ENCODE measurements around the gene DPH5.
"Not testable (repeated sequence)": the region's sequence is repeated elsewhere in the genome, so short reads cannot be mapped to it uniquely, and the experiment has no call there.

DPH5 gene

DNA sequence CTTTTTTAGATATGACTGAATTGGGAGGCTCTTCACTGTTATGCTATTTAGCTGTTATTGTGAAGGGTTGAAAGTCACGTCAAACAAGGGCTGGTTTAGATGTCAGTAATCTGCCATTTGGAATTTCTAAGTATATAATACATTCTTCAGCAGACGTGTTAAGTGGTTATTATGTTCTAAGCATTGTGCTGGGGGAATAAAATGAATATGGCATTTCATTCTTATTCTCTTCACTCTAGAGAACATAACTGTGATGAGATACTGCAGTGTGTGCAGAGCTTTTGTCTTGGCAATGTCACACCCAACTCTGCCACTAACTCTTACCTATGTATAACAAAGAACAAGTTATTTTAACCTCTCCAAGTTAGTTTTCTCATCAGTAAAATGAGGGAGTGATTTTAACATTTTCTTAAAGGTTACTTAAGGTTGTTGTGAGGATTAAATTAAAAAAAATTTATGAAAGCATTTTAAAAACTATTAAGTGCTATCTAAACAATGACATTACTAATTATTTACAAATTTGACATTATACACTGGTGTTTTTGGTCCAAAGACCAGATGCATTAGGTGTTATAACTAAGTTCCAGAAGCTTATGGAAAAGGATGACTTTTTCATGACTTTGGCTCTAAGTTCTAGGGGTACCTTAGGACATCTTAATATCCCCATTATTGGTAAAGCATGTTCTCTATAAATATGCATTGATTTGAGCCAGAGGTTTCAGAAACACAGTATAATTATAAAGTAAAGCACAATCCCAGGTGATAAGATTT is 71.4 kb downstream of the DPH5 start:
- TF ChIP-seq, protein P1, sequence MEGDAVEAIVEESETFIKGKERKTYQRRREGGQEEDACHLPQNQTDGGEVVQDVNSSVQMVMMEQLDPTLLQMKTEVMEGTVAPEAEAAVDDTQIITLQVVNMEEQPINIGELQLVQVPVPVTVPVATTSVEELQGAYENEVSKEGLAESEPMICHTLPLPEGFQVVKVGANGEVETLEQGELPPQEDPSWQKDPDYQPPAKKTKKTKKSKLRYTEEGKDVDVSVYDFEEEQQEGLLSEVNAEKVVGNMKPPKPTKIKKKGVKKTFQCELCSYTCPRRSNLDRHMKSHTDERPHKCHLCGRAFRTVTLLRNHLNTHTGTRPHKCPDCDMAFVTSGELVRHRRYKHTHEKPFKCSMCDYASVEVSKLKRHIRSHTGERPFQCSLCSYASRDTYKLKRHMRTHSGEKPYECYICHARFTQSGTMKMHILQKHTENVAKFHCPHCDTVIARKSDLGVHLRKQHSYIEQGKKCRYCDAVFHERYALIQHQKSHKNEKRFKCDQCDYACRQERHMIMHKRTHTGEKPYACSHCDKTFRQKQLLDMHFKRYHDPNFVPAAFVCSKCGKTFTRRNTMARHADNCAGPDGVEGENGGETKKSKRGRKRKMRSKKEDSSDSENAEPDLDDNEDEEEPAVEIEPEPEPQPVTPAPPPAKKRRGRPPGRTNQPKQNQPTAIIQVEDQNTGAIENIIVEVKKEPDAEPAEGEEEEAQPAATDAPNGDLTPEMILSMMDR (IDR thresholded peaks at IDR 0.05; ENCODE audit: insufficient read depth, low read depth, low read length, missing control alignments), result no peak

DNA sequence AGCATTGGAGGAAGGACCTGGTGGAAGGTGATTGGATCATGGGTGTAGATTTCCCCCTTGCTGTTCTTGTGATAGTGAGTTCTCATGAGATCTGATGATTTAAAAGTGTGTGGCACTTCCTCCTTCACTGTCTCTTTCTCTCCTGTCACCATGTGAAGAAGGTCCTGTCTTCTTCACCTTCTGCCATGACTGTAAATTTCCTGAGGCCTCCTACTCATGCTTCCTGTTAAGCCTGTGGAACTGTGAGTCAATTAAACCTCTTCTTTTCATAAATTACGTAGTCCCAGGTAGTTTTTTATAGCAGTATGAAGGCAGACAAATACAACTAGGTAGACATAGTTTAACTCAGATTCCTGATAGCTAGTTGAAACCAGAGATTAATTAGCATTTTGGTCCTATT is 72.6 kb downstream of the DPH5 start:
- H3K4me3 ChIP-seq (ENCODE audit: low read length), result not testable (repeated sequence)
- peak; percentile 78 for DNase-seq (ENCODE audit: low read depth)

More for the DNA sequence above, 71.4 kb downstream of the DPH5 start:
- no peak overlapping the region for H3K4me3 ChIP-seq (ENCODE audit: low read length)
- no peak for DNase-seq (ENCODE audit: low read depth)

DNA sequence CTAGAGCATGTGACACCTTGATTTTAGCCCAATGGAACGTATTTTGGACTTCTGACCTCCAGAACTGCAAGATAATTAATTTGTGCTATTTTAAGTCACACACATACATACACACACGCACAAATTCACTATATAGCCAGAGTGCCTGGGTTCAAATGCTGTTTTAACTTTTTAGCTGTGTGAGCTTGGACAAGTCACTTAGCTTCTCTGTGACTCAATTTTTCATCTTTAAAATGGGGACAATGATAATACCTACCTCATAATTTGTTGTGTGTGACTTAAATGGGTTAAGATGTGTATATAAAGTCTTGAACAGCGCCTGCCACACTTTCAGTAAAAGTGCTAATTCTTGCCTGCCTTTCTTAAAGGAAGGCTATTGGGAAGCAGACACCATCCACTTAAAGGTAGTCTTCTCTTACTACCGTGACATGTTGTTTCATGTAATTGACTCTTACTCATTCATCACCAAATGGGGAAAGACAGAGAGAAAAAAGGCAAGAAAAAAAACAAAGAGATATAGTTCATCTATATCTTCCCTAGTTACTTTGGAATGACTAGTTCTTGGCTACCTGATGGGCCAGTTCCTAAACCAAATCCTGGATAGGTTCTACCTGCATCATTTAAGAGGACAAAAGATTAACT is 73.4 kb downstream of the DPH5 start:
- H3K4me3 ChIP-seq (ENCODE audit: low read length), result no peak overlapping the region
- TF ChIP-seq, protein P1 (IDR thresholded peaks at IDR 0.05; ENCODE audit: insufficient read depth, low read depth, low read length, missing control alignments), result no peak
- peak; percentile 51 for DNase-seq (ENCODE audit: low read depth)

DNA sequence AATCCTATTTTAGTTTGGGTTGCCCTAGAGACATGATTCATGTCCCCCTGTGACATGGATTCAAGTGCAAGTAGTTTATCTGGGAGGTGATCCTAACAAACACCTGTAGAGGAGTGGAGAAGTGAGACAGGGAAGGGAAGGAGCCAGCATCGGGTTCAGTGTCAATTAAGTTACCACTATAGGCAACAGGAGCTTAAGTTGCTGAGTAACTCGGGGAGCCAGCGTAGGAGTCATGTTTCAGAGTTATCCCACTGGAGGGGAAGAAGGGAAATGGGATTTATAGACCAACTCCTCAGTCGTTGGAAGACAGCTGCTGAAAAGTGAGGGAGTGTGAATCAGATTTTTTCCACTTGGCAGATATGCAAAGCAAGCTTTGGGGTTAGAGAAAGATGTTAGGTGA is 74.8 kb downstream of the DPH5 start:
- TF ChIP-seq, protein P1 (IDR thresholded peaks at IDR 0.05; ENCODE audit: insufficient read depth, low read depth, low read length, missing control alignments), result no peak
- DNase-seq (ENCODE audit: low read depth), result peak; percentile 9
- no peak overlapping the region for H3K4me3 ChIP-seq (ENCODE audit: low read length)

DNA sequence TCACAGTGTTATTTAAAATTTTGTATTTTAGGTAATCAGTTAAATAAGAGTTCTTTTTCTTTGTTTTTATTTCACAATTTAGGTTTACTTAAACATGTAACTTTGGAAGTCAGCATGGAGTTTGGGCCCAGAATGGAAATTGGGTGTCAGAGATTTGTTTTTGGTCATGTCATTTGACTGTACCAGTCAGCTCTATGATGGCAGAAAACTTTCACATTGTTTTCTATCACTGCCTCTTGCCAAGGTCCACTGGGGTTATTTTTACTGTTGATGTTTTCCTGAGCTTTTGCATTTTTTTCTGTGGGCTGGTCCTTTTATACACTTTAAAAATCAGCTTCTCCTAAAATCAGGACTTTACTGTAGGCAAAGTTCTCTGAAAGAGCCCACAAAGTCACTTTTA is 75.2 kb downstream of the DPH5 start:
- H3K4me3 ChIP-seq (ENCODE audit: low read length), result no peak overlapping the region
- TF ChIP-seq, protein P1 (IDR thresholded peaks at IDR 0.05; ENCODE audit: insufficient read depth, low read depth, low read length, missing control alignments), result no peak
- DNase-seq (ENCODE audit: low read depth), result no peak

DNA sequence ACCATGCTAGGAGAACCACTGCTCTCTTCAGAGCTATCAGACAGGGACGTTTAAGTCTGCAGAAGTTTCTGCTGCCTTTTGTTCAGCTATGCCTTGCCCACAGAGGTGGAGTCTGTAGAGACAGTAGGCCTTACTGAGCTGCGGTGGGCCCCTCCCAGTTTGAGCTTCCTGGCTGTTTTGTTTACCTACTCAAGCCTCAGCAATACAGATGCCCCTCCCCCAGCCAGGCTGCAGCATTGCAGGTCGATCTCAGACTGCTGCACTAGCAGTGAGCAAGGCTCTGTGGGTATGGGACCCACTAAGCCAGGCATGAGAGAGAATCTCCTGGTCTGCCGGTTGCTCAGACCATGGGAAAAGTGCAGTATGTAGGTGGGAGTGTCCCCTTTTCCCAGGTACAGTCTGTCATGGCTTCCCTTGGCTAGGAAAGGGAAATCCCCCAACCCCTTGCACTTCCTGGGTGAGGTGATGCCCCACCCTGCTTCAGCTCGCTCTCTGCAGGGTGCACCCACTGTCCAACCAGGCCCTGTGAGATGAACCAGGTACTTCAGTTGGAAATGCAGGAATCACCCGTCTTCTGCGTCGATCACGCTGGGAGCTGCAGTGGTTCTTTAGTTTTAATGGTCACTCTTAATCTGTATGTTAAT is 75.9 kb downstream of the DPH5 start:
- not testable (repeated sequence) for H3K4me3 ChIP-seq (ENCODE audit: low read length)
- DNase-seq (ENCODE audit: low read depth), result peak; percentile 84

DNA sequence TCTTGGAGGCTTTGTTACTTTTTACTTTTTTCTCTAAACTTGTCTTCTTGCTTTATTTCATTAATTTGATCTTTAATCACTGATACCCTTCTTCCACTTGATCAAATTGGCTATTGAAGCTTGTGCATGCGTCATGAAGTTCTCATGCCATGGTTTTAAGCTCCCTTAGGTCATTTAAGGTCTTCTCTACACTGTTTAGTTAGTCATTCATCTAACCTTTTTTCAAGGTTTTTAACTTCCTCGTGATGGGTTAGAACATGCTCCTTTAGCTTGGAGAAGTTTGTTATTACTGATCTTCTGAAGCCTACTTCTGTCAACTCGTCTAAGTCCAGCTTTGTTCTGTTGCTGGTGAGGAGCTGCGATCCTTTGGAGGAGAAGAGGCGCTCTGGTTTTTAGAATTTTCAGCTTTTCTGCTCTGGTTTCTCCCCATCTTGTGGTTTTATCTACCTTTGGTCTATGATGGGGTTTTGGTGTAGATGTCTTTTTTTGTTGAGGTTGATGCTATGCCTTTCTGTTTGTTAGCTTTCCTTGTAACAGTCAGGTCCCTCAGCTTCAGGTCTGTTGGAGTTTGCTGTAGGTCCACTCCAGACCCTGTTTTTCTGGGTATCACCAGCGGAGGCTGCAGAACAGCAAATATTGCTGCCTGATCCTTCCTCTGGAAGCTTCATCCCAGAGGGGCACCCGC is 76.7 kb downstream of the DPH5 start:
- not testable (repeated sequence) for H3K4me3 ChIP-seq (ENCODE audit: low read length)
- peak; percentile 58 for DNase-seq (ENCODE audit: low read depth)

DNA sequence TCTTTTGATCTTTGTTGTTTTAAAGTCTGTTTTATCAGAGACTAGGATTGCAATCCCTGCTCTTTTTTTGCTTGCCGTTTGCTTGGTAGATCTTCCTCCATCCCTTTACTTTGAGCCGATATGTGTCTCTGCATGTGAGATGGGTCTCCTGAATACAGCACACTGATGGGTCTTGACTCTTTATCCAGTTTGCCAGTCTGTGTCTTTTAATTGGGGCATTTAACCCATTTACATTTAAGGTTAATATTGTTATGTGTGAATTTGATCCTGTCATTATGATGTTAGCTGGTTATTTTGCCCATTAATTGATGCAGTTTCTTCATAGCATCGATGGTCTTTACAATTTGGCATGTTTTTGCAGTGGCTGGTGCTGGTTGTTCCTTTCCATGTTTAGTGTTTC is 77.8 kb downstream of the DPH5 start:
- not testable (repeated sequence) for DNase-seq (ENCODE audit: low read depth); H3K4me3 ChIP-seq (ENCODE audit: low read length)

DNA sequence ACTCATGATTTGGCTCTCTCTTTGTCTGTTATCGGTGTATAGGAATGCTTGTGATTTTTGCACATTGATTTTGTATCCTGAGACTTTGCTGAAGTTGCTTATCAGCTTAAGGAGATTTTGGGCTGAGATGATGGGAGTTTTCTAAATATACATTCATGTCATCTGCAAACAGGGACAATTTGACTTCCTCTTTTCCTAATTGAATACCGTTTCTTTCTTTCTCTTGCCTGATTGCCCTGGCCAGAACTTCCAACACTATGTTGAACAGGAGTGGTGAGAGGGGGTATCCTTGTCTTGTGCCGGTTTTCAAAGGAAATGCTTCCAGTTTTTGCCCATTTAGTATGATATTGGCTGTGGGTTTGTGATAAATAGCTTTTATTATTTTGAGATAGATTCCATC is 79.5 kb downstream of the DPH5 start:
- not testable (repeated sequence) for H3K4me3 ChIP-seq (ENCODE audit: low read length); DNase-seq (ENCODE audit: low read depth)
